Thyroid gland (tissue), 4 donors: ENCODE data around the gene ZNF324. TPM values are rescaled to one million over a fixed set of nuclear protein-coding genes. Genes with fewer than 3 reads are reported as not detected.
"Not testable (repeated sequence)": the region's sequence is repeated elsewhere in the genome, so short reads cannot be mapped to it uniquely, and the experiment has no call there.

Source experiments
- DNase-seq, 2 donors: peaks; one replicate each; pipeline ENCODE4 v3.0.0-alpha.2; 2019
- H3K27ac ChIP-seq, 3 donors: fragments of 200-600 bp; sonication (generic); 1 replicate in 2 of 3; 2 replicates in 1 of 3; pipeline ENCODE4 v1.5.1; 2016 to 2019; ENCODE audit warnings: mild to moderate bottlenecking in 1 of 3, moderate library complexity in 1 of 3
- H3K27me3 ChIP-seq: fragments of 200-600 bp; sonication (generic); one replicate; pipeline ENCODE4 v1.5.1; 2019
- H3K36me3 ChIP-seq, 2 donors: fragments of 200-600 bp; sonication (generic); one replicate each; pipeline ENCODE4 v1.5.1; 2016 to 2019
- H3K4me1 ChIP-seq, 2 donors: fragments of 200-600 bp; sonication (generic); one replicate each; pipeline ENCODE4 v1.5.1; 2017 to 2019
- H3K4me3 ChIP-seq, 3 donors: fragments of 200-600 bp; sonication (generic); replicated peaks in 1 of 3; 1 replicate in 2 of 3; 2 replicates in 1 of 3; pipeline ENCODE4 v1.5.1; 2016; ENCODE audit warnings: mild to moderate bottlenecking in 1 of 3
- H3K9me3 ChIP-seq: fragments of 200-600 bp; sonication (generic); one replicate; pipeline ENCODE4 v1.5.1; 2017
- POLR2A ChIP-seq, 2 donors: fragments of 450-650 bp; IDR thresholded peaks; one replicate each; pipeline ENCODE4 v1.6.1; 2017; ENCODE audit warnings: antibody characterized with exemption in 2 of 2, mild to moderate bottlenecking in 2 of 2, moderate library complexity in 1 of 2
- WGBS, 2 donors: methylation state at CpG; one replicate each; pipeline ENCODE4 v1.1.5; 2017; 5-methylcytosine and 5-hydroxymethylcytosine counted together
- intact Hi-C: fragments of 100-400 bp; cut with DNase I; formaldehyde crosslinking; loops from one replicate; pipeline ENCODE4 v1.15.1; 2023
- total RNA-seq, 4 donors: library from RNA; depleted of rRNA; stranded (reverse); fragments of >200 nt; gene quantifications; one replicate each; pipeline ENCODE4 v1.2.3, GENCODE V29; 2016
- TF ChIP-seq, protein P1 (sequence below), 6 experiments: fragments of 200-600 bp in 3 of 6; fragments of 450-650 bp in 3 of 6; sonication (generic) in 3 of 6; IDR thresholded peaks; one replicate each; pipeline ENCODE4 v1.5.1; 2016 to 2019; ENCODE audit warnings: antibody characterized with exemption in 6 of 6, mild to moderate bottlenecking in 2 of 6, inconsistent platforms in 1 of 6, moderate library complexity in 1 of 6

Gene ZNF324
- total RNA-seq, 4 donors from 2014 or later, result 27.0 to 41.7 (median 32.2) TPM

GRCh38 chr19:58439576-58440554 lies 27.0 kb upstream of the ZNF324 start, which contains the start of gene ZNF132:
Gene ZNF132, minus strand, starts transcription at chr19:58440153. Its CDS starts 332 bp downstream, at chr19:58439821.
- Histone ChIP-seq H3K36me3 (peaks cover 24 to 30% of the 10 kb centered on the region in 2 donors), H3K27me3 (no peaks in the 10 kb centered on the region), H3K27ac (peak within 1 kb of the TSS; percentile 23 to 65 (median 54)), H3K4me1 (peaks cover 15% of the 10 kb centered on the region in 2 donors), H3K9me3 (peaks cover 6% of the 10 kb centered on the region), H3K4me3 (peak within 1 kb of the TSS; percentile 59 to 68 (median 67))
- intact Hi-C loops, result no loop called here
- peak; percentile 98 to 99 for DNase-seq
- 1 to 3% methylated on average over 17 to 47 of the region's 59 CpGs for WGBS, 2 donors
- TF ChIP-seq POLR2A (IDR thresholded peaks at IDR 0.05), result peak in 1 of 2 donors; percentile 70
- TF ChIP-seq, protein P1, sequence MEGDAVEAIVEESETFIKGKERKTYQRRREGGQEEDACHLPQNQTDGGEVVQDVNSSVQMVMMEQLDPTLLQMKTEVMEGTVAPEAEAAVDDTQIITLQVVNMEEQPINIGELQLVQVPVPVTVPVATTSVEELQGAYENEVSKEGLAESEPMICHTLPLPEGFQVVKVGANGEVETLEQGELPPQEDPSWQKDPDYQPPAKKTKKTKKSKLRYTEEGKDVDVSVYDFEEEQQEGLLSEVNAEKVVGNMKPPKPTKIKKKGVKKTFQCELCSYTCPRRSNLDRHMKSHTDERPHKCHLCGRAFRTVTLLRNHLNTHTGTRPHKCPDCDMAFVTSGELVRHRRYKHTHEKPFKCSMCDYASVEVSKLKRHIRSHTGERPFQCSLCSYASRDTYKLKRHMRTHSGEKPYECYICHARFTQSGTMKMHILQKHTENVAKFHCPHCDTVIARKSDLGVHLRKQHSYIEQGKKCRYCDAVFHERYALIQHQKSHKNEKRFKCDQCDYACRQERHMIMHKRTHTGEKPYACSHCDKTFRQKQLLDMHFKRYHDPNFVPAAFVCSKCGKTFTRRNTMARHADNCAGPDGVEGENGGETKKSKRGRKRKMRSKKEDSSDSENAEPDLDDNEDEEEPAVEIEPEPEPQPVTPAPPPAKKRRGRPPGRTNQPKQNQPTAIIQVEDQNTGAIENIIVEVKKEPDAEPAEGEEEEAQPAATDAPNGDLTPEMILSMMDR (IDR thresholded peaks at IDR 0.05), result no peak

- Histone ChIP-seq H3K27ac (peak overlapping the region in 2 of 3 donors; percentile 52 to 54), H3K9me3 (peaks cover 5% of the 10 kb centered on the region), H3K4me3 (peak overlapping the region; percentile 1 to 67 (median 41)), H3K4me1 (peaks cover 15% of the 10 kb centered on the region in 2 donors), H3K36me3 (peaks cover 17 to 23% of the 10 kb centered on the region in 2 donors), H3K27me3 (no peaks in the 10 kb centered on the region)
- intact Hi-C loops, result no loop called here
- 13 to 29% methylated on average over 14 of the region's 31 CpGs for WGBS, 2 donors
- TF ChIP-seq POLR2A (IDR thresholded peaks at IDR 0.05), result no peak
- TF ChIP-seq, protein P1 (IDR thresholded peaks at IDR 0.05), result no peak
- DNase-seq, result no peak
Observed at GRCh38 chr19:58440556-58440955, 26.3 kb upstream of the ZNF324 start.

DNA sequence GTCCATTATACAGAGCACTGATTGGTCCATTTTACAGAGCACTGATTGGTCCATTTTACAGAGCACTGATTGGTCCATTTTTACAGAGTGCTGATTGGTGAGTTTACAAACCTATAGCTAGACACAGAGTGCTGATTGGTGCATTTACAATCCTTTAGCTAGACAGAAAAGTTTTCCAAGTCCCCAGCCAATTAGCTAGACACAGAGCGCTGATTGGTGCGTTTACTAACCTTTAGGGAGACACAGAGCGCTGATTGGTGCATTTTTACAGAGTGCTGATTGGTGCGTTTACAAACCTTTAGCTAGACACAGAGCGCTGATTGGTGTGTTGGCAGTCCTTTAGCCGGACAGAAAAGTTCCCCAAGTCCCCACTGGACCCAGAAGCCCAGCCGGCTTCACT lies 23.9 kb upstream of the ZNF324 start:
- H3K4me3 ChIP-seq, H3K27me3 ChIP-seq, H3K9me3 ChIP-seq, DNase-seq, H3K36me3 ChIP-seq, intact Hi-C loops, H3K27ac ChIP-seq: not testable (repeated sequence)
- WGBS, 2 donors, result 79 to 83% methylated on average over 7 of the region's 7 CpGs
- peaks cover 15% of the 10 kb centered on the region in 2 donors for H3K4me1 ChIP-seq

DNA sequence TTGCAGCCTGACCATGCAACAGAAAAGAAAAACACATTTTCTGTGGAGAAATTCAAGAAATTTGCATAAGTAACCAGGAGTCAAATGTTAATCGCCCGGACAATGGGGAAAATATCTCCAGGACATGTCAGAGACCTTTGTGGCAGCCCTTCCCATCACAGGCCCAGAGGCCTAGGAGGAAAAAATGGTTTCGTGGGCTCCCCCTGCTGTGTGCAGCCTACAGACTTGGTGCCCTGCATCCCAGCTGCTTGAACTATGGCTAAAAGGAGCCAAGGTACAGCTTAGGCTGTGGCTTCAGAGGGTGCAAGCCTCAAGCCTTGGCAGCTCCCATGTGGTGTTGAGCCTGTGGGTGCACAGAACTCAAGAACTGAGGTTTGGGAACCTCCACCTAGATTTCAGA lies 18.0 kb upstream of the ZNF324 start:
- 75 to 81% methylated on average over 3 of the region's 3 CpGs for WGBS, 2 donors

GRCh38 chr19:58449980-58450379 lies 16.9 kb upstream of the ZNF324 start:
- H3K27me3 ChIP-seq, DNase-seq, intact Hi-C loops, H3K27ac ChIP-seq, H3K4me1 ChIP-seq, H3K4me3 ChIP-seq, H3K36me3 ChIP-seq, H3K9me3 ChIP-seq: not testable (repeated sequence)
- WGBS, 2 donors, result 68 to 77% methylated on average over 5 of the region's 5 CpGs

More for the DNA sequence above, 18.0 kb upstream of the ZNF324 start:
- H3K9me3 ChIP-seq, DNase-seq, H3K36me3 ChIP-seq, H3K27ac ChIP-seq, H3K4me3 ChIP-seq, H3K4me1 ChIP-seq, intact Hi-C loops, H3K27me3 ChIP-seq: not testable (repeated sequence)

DNA sequence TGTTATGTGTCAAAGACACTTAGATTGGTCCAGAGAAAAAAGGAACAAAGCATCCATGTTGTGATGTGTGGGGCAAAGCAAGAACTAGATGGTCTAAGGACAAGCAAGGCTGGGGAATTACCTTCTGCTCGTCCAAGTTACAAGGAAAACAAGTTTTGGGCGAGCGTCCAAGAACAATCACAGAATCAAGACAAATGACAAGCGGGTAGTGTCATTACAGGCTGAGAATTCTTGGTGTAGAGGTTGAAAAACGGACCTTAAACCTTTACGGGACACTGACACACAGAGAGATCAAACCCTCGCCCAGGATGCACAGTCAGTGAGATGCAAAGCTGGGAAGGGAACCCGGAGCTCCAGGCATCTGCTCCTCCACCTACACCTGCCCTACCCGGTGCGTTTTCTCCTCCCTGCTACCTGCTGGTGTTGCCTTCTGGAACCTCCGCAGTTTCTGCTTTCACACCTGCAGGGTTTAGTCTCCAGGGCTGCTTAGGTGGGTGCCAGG lies 16.0 kb upstream of the ZNF324 start:
- no peaks in the 10 kb centered on the region for H3K27me3 ChIP-seq
- intact Hi-C loops, result no loop called here
- H3K4me1 ChIP-seq, result peaks cover 7 to 9% of the 10 kb centered on the region in 2 donors
- peaks cover 0 to 7% of the 10 kb centered on the region in 2 donors for H3K36me3 ChIP-seq
- TF ChIP-seq POLR2A (IDR thresholded peaks at IDR 0.05), result no peak
- TF ChIP-seq, protein P1 (IDR thresholded peaks at IDR 0.05), result no peak
- peak; percentile 62 to 66 for DNase-seq
- peak overlapping the region; percentile 39 to 81 (median 73) for H3K4me3 ChIP-seq
- H3K9me3 ChIP-seq, result no peaks in the 10 kb centered on the region
- WGBS, 2 donors, result 2 to 3% methylated on average over 11 of the region's 11 CpGs
- H3K27ac ChIP-seq, result no peak overlapping the region
